ENCODE measurements around the gene HNRNPA0.
"Not testable (repeated sequence)": the region's sequence is repeated elsewhere in the genome, so short reads cannot be mapped to it uniquely, and the experiment has no call there.

The HNRNPA0 gene

GRCh38 chr5:137778772-137779564, 24.8 kb upstream of the HNRNPA0 start:
- peak; percentile 42 for TF ChIP-seq CTCF (IDR thresholded peaks at IDR 0.05; ENCODE audit: insufficient read depth, low read length, missing control alignments)
- POLR2A ChIA-PET: no interaction called here
- H3K4me3 ChIP-seq (ENCODE audit: low read depth, low read length): no peak overlapping the region
- CTCF ChIA-PET: interaction anchor here (0.6 to 5.4 kb wide), 68 partner anchors 9 to 366 kb away, joined by 3 to 74 read pairs (median 5); partner anchors contain the start of genes HNRNPA0 and PKD2L2
- DNase-seq (ENCODE audit: low read depth, low spot score): no peak

- CTCF ChIA-PET: interaction anchor here (3.4 kb wide), 1 partner anchor 11 kb away, joined by 22 read pairs; no protein-coding TSS in a partner anchor
- H3K4me3 ChIP-seq (ENCODE audit: low read depth, low read length); POLR2A ChIA-PET; DNase-seq (ENCODE audit: low read depth, low spot score): not testable (repeated sequence)
These were observed 13.8 kb upstream of the HNRNPA0 start for GRCh38 chr5:137767937-137768336.

GRCh38 chr5:137761566-137761965, 7.4 kb upstream of the HNRNPA0 start:
- no peak overlapping the region for H3K4me3 ChIP-seq (ENCODE audit: low read depth, low read length)
- TF ChIP-seq CTCF (IDR thresholded peaks at IDR 0.05; ENCODE audit: insufficient read depth, low read length, missing control alignments): no peak
- DNase-seq (ENCODE audit: low read depth, low spot score): no peak
- ChIA-PET POLR2A (no interaction called here), CTCF (interaction anchor here (0.8 to 3.2 kb wide), 5 partner anchors 10 to 371 kb away, joined by 3 to 19 read pairs (median 8); no protein-coding TSS in a partner anchor)

- DNase-seq (ENCODE audit: low read depth, low spot score): no peak
- no peak for TF ChIP-seq CTCF (IDR thresholded peaks at IDR 0.05; ENCODE audit: insufficient read depth, low read length, missing control alignments)
- ChIA-PET POLR2A (no interaction called here), CTCF (interaction anchor here (0.8 to 3.2 kb wide), 6 partner anchors 10 to 372 kb away, joined by 3 to 19 read pairs (median 6); no protein-coding TSS in a partner anchor)
- no peak overlapping the region for H3K4me3 ChIP-seq (ENCODE audit: low read depth, low read length)
These were observed 6.8 kb upstream of the HNRNPA0 start for GRCh38 chr5:137760719-137761516.

DNA sequence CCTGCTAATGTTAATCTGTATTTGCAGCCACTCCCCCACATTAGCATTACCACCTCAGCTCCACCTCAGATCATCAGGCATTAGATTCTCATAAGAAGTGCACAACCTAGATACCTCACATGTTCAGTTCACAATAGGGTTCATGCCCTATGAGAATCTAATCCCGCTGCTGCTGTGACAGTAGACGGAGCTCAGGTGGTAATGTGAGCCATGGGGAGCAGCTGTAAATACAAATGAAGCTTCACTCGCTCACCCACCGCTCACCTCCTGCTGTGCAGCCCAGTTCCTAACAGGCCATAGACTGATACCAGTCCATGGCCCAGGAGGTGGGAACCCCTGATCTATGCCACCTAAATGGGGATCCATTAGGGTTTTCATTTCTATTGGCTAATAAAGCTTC, 6.1 kb upstream of the HNRNPA0 start:
- H3K4me3 ChIP-seq (ENCODE audit: low read depth, low read length): no peak overlapping the region
- no peak for DNase-seq (ENCODE audit: low read depth, low spot score)
- no peak for TF ChIP-seq CTCF (IDR thresholded peaks at IDR 0.05; ENCODE audit: insufficient read depth, low read length, missing control alignments)
- ChIA-PET CTCF (interaction anchor here (1.0 to 3.2 kb wide), 6 partner anchors 9 to 366 kb away, joined by 3 to 19 read pairs (median 6); no protein-coding TSS in a partner anchor), POLR2A (no interaction called here)

DNA sequence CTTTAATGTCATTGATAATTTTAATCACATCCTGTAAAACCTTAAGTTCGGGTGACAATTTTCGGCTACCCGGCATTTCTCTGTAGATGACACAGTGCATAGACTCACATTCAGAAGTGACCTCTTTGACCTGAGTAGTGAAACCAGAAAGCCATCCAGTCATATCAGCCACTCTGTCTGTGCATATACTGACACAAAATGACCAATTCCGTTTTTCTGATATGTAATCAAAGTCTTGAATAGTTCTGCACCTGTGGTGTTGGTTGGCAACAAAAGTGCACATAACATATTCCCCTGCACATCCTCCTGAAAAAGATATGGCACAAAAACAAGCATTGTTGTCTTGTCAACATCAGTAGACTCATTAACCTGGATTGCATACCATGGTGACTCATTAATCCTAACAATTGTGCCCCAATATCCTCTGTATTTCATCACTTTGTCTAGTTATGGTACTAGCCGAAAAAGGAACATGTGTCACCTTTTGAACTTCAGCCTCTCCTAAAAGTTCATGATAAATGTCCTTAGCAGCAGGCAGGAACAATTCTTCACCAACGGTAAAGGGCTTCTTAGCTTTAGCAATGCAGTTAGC, 4.6 kb upstream of the HNRNPA0 start:
- POLR2A ChIA-PET: no interaction called here
- no peak for DNase-seq (ENCODE audit: low read depth, low spot score)
- CTCF ChIA-PET: no interaction called here
- no peak overlapping the region for H3K4me3 ChIP-seq (ENCODE audit: low read depth, low read length)
- no peak for TF ChIP-seq CTCF (IDR thresholded peaks at IDR 0.05; ENCODE audit: insufficient read depth, low read length, missing control alignments)

All from AG04449 (cell line).